Glutamatergic neuron (in vitro differentiated cells): ENCODE results near the gene RNF180. TPM values are rescaled to one million over a fixed set of nuclear protein-coding genes. Genes with fewer than 3 reads are reported as not detected.

ENCODE experiments used
- DNase-seq: peaks from one replicate; pipeline ENCODE4 v3.0.0; 2022
- H3K27ac Mint-ChIP-seq: one replicate; pipeline ENCODE4 v1.8.0; 2020; ENCODE audit warnings: mild to moderate bottlenecking, mixed read lengths, inconsistent platforms; ENCODE audit not compliant: unreplicated experiment
- H3K27me3 Mint-ChIP-seq: one replicate; pipeline ENCODE4 v1.8.0; 2020; ENCODE audit warnings: mild to moderate bottlenecking, moderate library complexity, mixed read lengths, inconsistent platforms; ENCODE audit not compliant: unreplicated experiment
- H3K36me3 Mint-ChIP-seq: one replicate; pipeline ENCODE4 v1.8.0; 2020; ENCODE audit warnings: mild to moderate bottlenecking, mixed read lengths, inconsistent platforms; ENCODE audit not compliant: unreplicated experiment
- H3K4me1 Mint-ChIP-seq: one replicate; pipeline ENCODE4 v1.8.0; 2020; ENCODE audit warnings: mild to moderate bottlenecking, low read depth, mixed read lengths, inconsistent platforms; ENCODE audit not compliant: unreplicated experiment
- H3K4me3 Mint-ChIP-seq: one replicate; pipeline ENCODE4 v1.8.0; 2020; ENCODE audit warnings: mild to moderate bottlenecking, mixed read lengths, inconsistent platforms; ENCODE audit not compliant: unreplicated experiment
- H3K9me3 Mint-ChIP-seq: one replicate; pipeline ENCODE4 v1.8.0; 2020; ENCODE audit warnings: mild to moderate bottlenecking, moderate library complexity, mixed read lengths, inconsistent platforms; ENCODE audit not compliant: unreplicated experiment
- CTCF ChIP-seq: fragments of 200-600 bp; sonication (generic); IDR thresholded peaks from one replicate; pipeline ENCODE4 v1.5.0; 2021; ENCODE audit not compliant: partially characterized antibody, unreplicated experiment
- total RNA-seq: library from RNA; stranded (reverse); fragmentation: NEBNext Ultra II Directional; extraction: Animal tissue kit (Norgen Biotek cat#: 25700); gene quantifications from one replicate; pipeline ENCODE4 v1.2.1, GENCODE V29; 2021; ENCODE audit not compliant: unreplicated experiment

RNF180 gene
- total RNA-seq, 1 donor from 2014 or later: 9.1 TPM

- Mint-ChIP-seq H3K27ac (no peak overlapping the region), H3K9me3 (no peaks in the 10 kb centered on the region), H3K4me3 (no peak overlapping the region), H3K4me1 (no peaks in the 10 kb centered on the region), H3K27me3 (no peaks in the 10 kb centered on the region), H3K36me3 (no peaks in the 10 kb centered on the region)
- no peak for TF ChIP-seq CTCF
- DNase-seq: no peak
These were observed 15.2 kb downstream of the RNF180 start for GRCh38 chr5:64180661-64181343.

GRCh38 chr5:64181440-64181839 lies 15.8 kb downstream of the RNF180 start:
- TF ChIP-seq CTCF: no peak
- H3K36me3 Mint-ChIP-seq: no peaks in the 10 kb centered on the region
- H3K4me1 Mint-ChIP-seq: no peaks in the 10 kb centered on the region
- no peak overlapping the region for H3K4me3 Mint-ChIP-seq
- H3K27ac Mint-ChIP-seq: no peak overlapping the region
- no peaks in the 10 kb centered on the region for H3K27me3 Mint-ChIP-seq
- no peaks in the 10 kb centered on the region for H3K9me3 Mint-ChIP-seq
- DNase-seq: no peak

DNA sequence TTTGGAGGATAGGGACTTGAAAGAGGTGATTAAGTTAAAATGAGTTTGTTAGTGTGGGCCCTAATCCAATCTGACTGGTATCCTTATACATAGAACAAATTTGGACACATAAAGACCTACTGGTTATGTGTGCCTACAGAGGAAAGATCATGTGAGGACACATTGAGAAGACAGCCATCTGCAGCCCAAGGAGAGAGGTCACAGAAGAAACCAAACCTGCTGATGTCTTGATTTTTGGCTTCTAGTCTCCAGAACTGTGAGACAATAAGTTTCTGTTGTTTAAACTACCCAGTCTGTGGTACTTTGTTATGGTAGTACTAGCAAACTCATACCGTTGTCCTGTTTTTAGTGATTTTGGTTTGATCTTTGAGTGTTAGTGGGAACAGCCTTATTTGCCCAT lies 18.3 kb downstream of the RNF180 start:
- TF ChIP-seq CTCF: no peak
- Mint-ChIP-seq H3K36me3 (no peaks in the 10 kb centered on the region), H3K27ac (no peak overlapping the region), H3K4me3 (no peak overlapping the region), H3K9me3 (no peaks in the 10 kb centered on the region), H3K27me3 (no peaks in the 10 kb centered on the region), H3K4me1 (no peaks in the 10 kb centered on the region)
- no peak for DNase-seq

GRCh38 chr5:64184832-64185231 lies 19.2 kb downstream of the RNF180 start:
- H3K4me3 Mint-ChIP-seq: no peak overlapping the region
- no peak for DNase-seq
- H3K9me3 Mint-ChIP-seq: no peaks in the 10 kb centered on the region
- no peak overlapping the region for H3K27ac Mint-ChIP-seq
- H3K36me3 Mint-ChIP-seq: no peaks in the 10 kb centered on the region
- no peak for TF ChIP-seq CTCF
- no peaks in the 10 kb centered on the region for H3K27me3 Mint-ChIP-seq
- no peaks in the 10 kb centered on the region for H3K4me1 Mint-ChIP-seq

- TF ChIP-seq CTCF: no peak
- Mint-ChIP-seq H3K9me3 (no peaks in the 10 kb centered on the region), H3K27me3 (no peaks in the 10 kb centered on the region), H3K4me3 (no peak overlapping the region), H3K36me3 (no peaks in the 10 kb centered on the region), H3K4me1 (no peaks in the 10 kb centered on the region), H3K27ac (no peak overlapping the region)
- DNase-seq: no peak
These were observed 23.1 kb downstream of the RNF180 start for GRCh38 chr5:64188776-64189175.
